A673 (cell line): ENCODE measurements around the gene RPE. TPM values are rescaled to one million over a fixed set of nuclear protein-coding genes. Genes with fewer than 3 reads are reported as not detected.

Experiments used
- BruUV-seq: library from RNA; stranded (reverse); fragments of 400-500 nt; replicated peaks from 2 replicates; lab custom pipeline; 2021; lab: Mats Ljungman, UMichigan
- CTCF ChIA-PET: fragments of 300-600 bp; sonication (Branson Sonifier 250); formaldehyde crosslinking; loops from one replicate; lab custom pipeline; 2022; ENCODE audit warnings: antibody characterized with exemption; lab: Charles Lee
- POLR2A ChIA-PET: fragments of 300-600 bp; sonication (Branson Sonifier 250); formaldehyde crosslinking; loops from one replicate; lab custom pipeline; 2022; ENCODE audit warnings: antibody characterized with exemption; ENCODE audit not compliant: low non-redundant PET; lab: Charles Lee
- DNase-seq: peaks from one replicate; pipeline ENCODE4 v3.0.0-alpha.2; 2015; ENCODE audit warnings: low spot score
- H3K27ac ChIP-seq: fragments of 200-600 bp; sonication (generic); 2 replicates; pipeline ENCODE4 v1.5.1; 2016; ENCODE audit warnings: mixed run types, low read depth, mild to moderate bottlenecking, mixed read lengths, antibody characterized with exemption, low read length; ENCODE audit not compliant: poor library complexity, severe bottlenecking
- H3K27me3 ChIP-seq: fragments of 200-600 bp; sonication (generic); replicated peaks from 2 replicates; pipeline ENCODE4 v1.6.1; 2017; ENCODE audit warnings: mixed run types, low read depth, mild to moderate bottlenecking, mixed read lengths, antibody characterized with exemption, low read length; ENCODE audit not compliant: insufficient read depth, poor library complexity
- H3K36me3 ChIP-seq: fragments of 200-600 bp; sonication (generic); 2 replicates; pipeline ENCODE4 v1.6.1; 2016; ENCODE audit warnings: mixed run types, mild to moderate bottlenecking, mixed read lengths, antibody characterized with exemption, low read length; ENCODE audit not compliant: insufficient read depth, poor library complexity, severe bottlenecking
- H3K4me1 ChIP-seq: fragments of 200-600 bp; sonication (generic); 2 replicates; pipeline ENCODE4 v1.6.1; 2017; ENCODE audit warnings: mixed run types, mild to moderate bottlenecking, mixed read lengths, antibody characterized with exemption, low read length; ENCODE audit not compliant: insufficient read depth, poor library complexity, severe bottlenecking
- H3K4me3 ChIP-seq: fragments of 200-600 bp; sonication (generic); 2 replicates; pipeline ENCODE4 v1.5.1; 2016; ENCODE audit warnings: low read depth, mixed run types, mild to moderate bottlenecking, mixed read lengths, low read length; ENCODE audit not compliant: poor library complexity, severe bottlenecking
- H3K9me3 ChIP-seq: fragments of 200-600 bp; sonication (generic); 2 replicates; pipeline ENCODE4 v1.6.1; 2016; ENCODE audit warnings: mixed run types, low read depth, mild to moderate bottlenecking, mixed read lengths, antibody characterized with exemption, low read length; ENCODE audit not compliant: poor library complexity, severe bottlenecking
- CTCF ChIP-seq: fragments of 300-800, 200-600 bp; sonication (generic); conservative IDR thresholded peaks from 2 replicates; pipeline ENCODE4 v1.5.1; 2017; ENCODE audit warnings: low read depth, mild to moderate bottlenecking, antibody characterized with exemption, low read length, moderate library complexity, mixed read lengths
- EZH2 ChIP-seq: fragments of 200-600 bp; sonication (generic); IDR thresholded peaks from 2 replicates; pipeline ENCODE4 v1.6.1; 2017; ENCODE audit warnings: borderline replicate concordance, low read depth, mild to moderate bottlenecking, mixed read lengths, antibody characterized with exemption, low read length; ENCODE audit not compliant: poor library complexity, severe bottlenecking
- intact Hi-C: fragments of 100-400 bp; cut with micrococcal nuclease; formaldehyde crosslinking; loops from one replicate; pipeline ENCODE4 v1.10.0; 2022; ENCODE audit not compliant: unreplicated experiment
- total RNA-seq: library from RNA; stranded (reverse); gene quantifications from 2 replicates; pipeline ENCODE4 v1.2.3, GENCODE V29; 2021

The RPE gene
- total RNA-seq, 1 experiment from 2014 or later, result 78.5 TPM

GRCh38 chr2:210003359-210003758 lies 921 bp downstream of the RPE start:
- H3K9me3 ChIP-seq, result no peaks in the 10 kb centered on the region
- peak overlapping the region; percentile 94 for H3K4me3 ChIP-seq
- H3K27me3 ChIP-seq, result no peaks in the 10 kb centered on the region
- H3K36me3 ChIP-seq, result peaks cover 15% of the 10 kb centered on the region
- DNase-seq, result no peak
- ChIA-PET CTCF (no interaction called here), POLR2A (no interaction called here)
- TF ChIP-seq EZH2 (no peak), CTCF (no peak)
- no TSS peak for BruUV-seq
- intact Hi-C loops, result no loop called here
- peak overlapping the region; percentile 62 for H3K27ac ChIP-seq
- H3K4me1 ChIP-seq, result peaks cover 12% of the 10 kb centered on the region

GRCh38 chr2:210004881-210005280 lies 2.4 kb downstream of the RPE start:
- no peak for DNase-seq
- H3K27ac ChIP-seq, result no peak overlapping the region
- no peak for TF ChIP-seq CTCF
- no peak for TF ChIP-seq EZH2
- no TSS peak for BruUV-seq
- H3K4me3 ChIP-seq, result no peak overlapping the region
- peaks cover 15% of the 10 kb centered on the region for H3K36me3 ChIP-seq
- H3K27me3 ChIP-seq, result no peaks in the 10 kb centered on the region
- ChIA-PET CTCF (no interaction called here), POLR2A (no interaction called here)
- H3K9me3 ChIP-seq, result no peaks in the 10 kb centered on the region
- H3K4me1 ChIP-seq, result peaks cover 12% of the 10 kb centered on the region
- intact Hi-C loops, result no loop called here

GRCh38 chr2:210007895-210008294 lies 5.5 kb downstream of the RPE start:
- Histone ChIP-seq H3K36me3 (peaks cover 30% of the 10 kb centered on the region), H3K9me3 (no peaks in the 10 kb centered on the region), H3K4me1 (peaks cover 12% of the 10 kb centered on the region), H3K27me3 (no peaks in the 10 kb centered on the region), H3K27ac (no peak overlapping the region), H3K4me3 (no peak overlapping the region)
- POLR2A ChIA-PET, result no interaction called here
- no TSS peak for BruUV-seq
- no peak for DNase-seq
- CTCF ChIA-PET, result interaction anchor here (0.5 kb wide), 1 partner anchor 371 kb away, joined by 6 read pairs; no protein-coding TSS in a partner anchor
- intact Hi-C loops, result no loop called here
- TF ChIP-seq EZH2, result no peak

DNA sequence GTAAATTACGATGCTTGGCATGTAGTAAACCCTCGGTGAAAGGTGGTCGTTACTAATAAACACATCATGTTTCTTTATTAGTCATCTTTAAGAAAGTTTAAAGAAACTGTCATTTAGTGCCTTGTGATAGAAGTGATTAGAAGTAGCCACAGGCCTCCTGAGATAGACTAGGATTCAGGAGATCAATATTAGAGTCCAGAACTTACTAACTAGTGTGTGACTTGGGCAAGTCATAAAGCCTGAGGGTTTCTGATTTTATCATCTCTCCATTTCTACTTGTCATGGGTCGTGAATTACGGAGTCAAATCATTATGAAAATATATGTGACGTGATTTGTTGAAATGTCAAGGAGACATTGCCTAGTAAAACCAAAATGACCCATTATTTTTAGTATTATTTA lies 6.7 kb downstream of the RPE start:
- TF ChIP-seq EZH2, result no peak
- no peak for TF ChIP-seq CTCF
- Histone ChIP-seq H3K36me3 (peaks cover 27% of the 10 kb centered on the region), H3K9me3 (no peaks in the 10 kb centered on the region), H3K4me1 (peaks cover 4% of the 10 kb centered on the region), H3K4me3 (no peak overlapping the region), H3K27me3 (no peaks in the 10 kb centered on the region), H3K27ac (no peak overlapping the region)
- intact Hi-C loops, result no loop called here
- POLR2A ChIA-PET, result no interaction called here
- BruUV-seq, result no TSS peak
- CTCF ChIA-PET, result no interaction called here
- no peak for DNase-seq
